ENCODE data around the gene DBNDD2.

- TF ChIP-seq CTCF (IDR thresholded peaks at IDR 0.05; ENCODE audit: low read depth, low read length, poor library complexity, severe bottlenecking), result no peak
- TF ChIP-seq EZH2phosphoT487 (IDR thresholded peaks at IDR 0.05; ENCODE audit: borderline replicate concordance, low read length), result no peak
Observed at GRCh38 chr20:45366631-45367030, 41.5 kb upstream of the DBNDD2 start.

Data from DOHH2 (cell line).